Endodermal cell (in vitro differentiated cells): ENCODE measurements around the gene SPRING1. TPM values are rescaled to one million over a fixed set of nuclear protein-coding genes. Genes with fewer than 3 reads are reported as not detected.
"Not testable (repeated sequence)": the region's sequence is repeated elsewhere in the genome, so short reads cannot be mapped to it uniquely, and the experiment has no call there.

Source experiments
- DNase-seq: peaks from one replicate; pipeline ENCODE4 v3.0.0-alpha.2; 2017
- H3K27ac ChIP-seq: 2 replicates; pipeline ENCODE4 v1.5.1; 2013; ENCODE audit warnings: mild to moderate bottlenecking, low read depth, low read length, moderate library complexity
- H3K27me3 ChIP-seq: 2 replicates; pipeline ENCODE4 v1.6.1; 2013; ENCODE audit warnings: mild to moderate bottlenecking, low read length, moderate library complexity; ENCODE audit not compliant: insufficient read depth, control insufficient read depth, poor library complexity, severe bottlenecking
- H3K36me3 ChIP-seq: 2 replicates; pipeline ENCODE4 v1.7.0; 2013; ENCODE audit warnings: mild to moderate bottlenecking, low read length, moderate library complexity; ENCODE audit not compliant: control insufficient read depth, insufficient read depth
- H3K4me1 ChIP-seq: one replicate; pipeline ENCODE4 v1.7.0; 2013; ENCODE audit warnings: low read length; ENCODE audit not compliant: control insufficient read depth, insufficient read depth
- H3K4me3 ChIP-seq: 2 replicates; pipeline ENCODE4 v1.5.1; 2013; ENCODE audit warnings: mild to moderate bottlenecking, low read length, moderate library complexity
- H3K9ac ChIP-seq: 2 replicates; pipeline ENCODE4 v1.6.1; 2013; ENCODE audit warnings: mild to moderate bottlenecking, low read length, moderate library complexity; ENCODE audit not compliant: poor library complexity, severe bottlenecking; ENCODE audit errors: extremely low read depth
- H3K9me3 ChIP-seq: 2 replicates; pipeline ENCODE4 v1.6.1; 2013; ENCODE audit warnings: mild to moderate bottlenecking, low read length, moderate library complexity; ENCODE audit not compliant: control insufficient read depth
- H3K27ac Mint-ChIP-seq: 2 replicates; pipeline ENCODE4 v1.8.0; 2020; ENCODE audit warnings: mixed read lengths
- H3K27me3 Mint-ChIP-seq: 2 replicates; pipeline ENCODE4 v1.8.0; 2021; ENCODE audit warnings: mild to moderate bottlenecking, mixed read lengths; ENCODE audit not compliant: insufficient read depth
- H3K36me3 Mint-ChIP-seq: 2 replicates; pipeline ENCODE4 v1.8.0; 2020; ENCODE audit warnings: low read depth, mixed read lengths
- H3K4me1 Mint-ChIP-seq: 2 replicates; pipeline ENCODE4 v1.8.0; 2020; ENCODE audit warnings: mixed read lengths
- H3K4me3 Mint-ChIP-seq: 2 replicates; pipeline ENCODE4 v1.8.0; 2020; ENCODE audit warnings: mild to moderate bottlenecking, moderate library complexity, mixed read lengths
- H3K9me3 Mint-ChIP-seq: 2 replicates; pipeline ENCODE4 v1.8.0; 2020; ENCODE audit warnings: mild to moderate bottlenecking, mixed read lengths
- WGBS, 2 experiments: methylation state at CpG; one replicate each; pipeline versions ENCODE4 v1.1.5 to v1.1.7; 2013; ENCODE audit warnings: missing lambda C conversion rate in 2 of 2, mixed read lengths in 1 of 2; ENCODE audit not compliant: insufficient coverage in 1 of 2, insufficient read length in 1 of 2; 5-methylcytosine and 5-hydroxymethylcytosine counted together
- total RNA-seq, 2 donors: library from RNA; stranded (reverse); fragmentation: NEBNext Ultra II Directional in 1 of 2; extraction: Animal tissue kit (Norgen Biotek cat#: 25700) in 1 of 2; gene quantifications; 2 replicates in 1 of 2; 3 replicates in 1 of 2; pipeline ENCODE4 v1.2.1, GENCODE V29; 2021
- TF ChIP-seq, protein P1 (sequence below): fragments of 200-600 bp; sonication (generic); conservative IDR thresholded peaks from 2 replicates; pipeline ENCODE4 v1.5.0; 2021; ENCODE audit warnings: antibody characterized with exemption, mild to moderate bottlenecking

The SPRING1 gene
- total RNA-seq, 2 donors from 2014 or later, result 81.7 to 108 TPM

- Mint-ChIP-seq H3K27me3 (no peaks in the 10 kb centered on the region), H3K4me3 (no peak overlapping the region), H3K36me3 (peaks cover 46% of the 10 kb centered on the region), H3K9me3 (no peaks in the 10 kb centered on the region), H3K4me1 (peaks cover 15% of the 10 kb centered on the region), H3K27ac (no peak overlapping the region)
- WGBS, 2 experiments, result 94 to 98% methylated on average over 4 of the region's 4 CpGs
- no peak for DNase-seq
- Histone ChIP-seq H3K27ac (no peak overlapping the region), H3K4me1 (no peaks in the 10 kb centered on the region), H3K4me3 (no peak overlapping the region), H3K27me3 (no peaks in the 10 kb centered on the region), H3K9ac (no peak overlapping the region), H3K9me3 (no peaks in the 10 kb centered on the region), H3K36me3 (peaks cover 3% of the 10 kb centered on the region)
- TF ChIP-seq, protein P1, sequence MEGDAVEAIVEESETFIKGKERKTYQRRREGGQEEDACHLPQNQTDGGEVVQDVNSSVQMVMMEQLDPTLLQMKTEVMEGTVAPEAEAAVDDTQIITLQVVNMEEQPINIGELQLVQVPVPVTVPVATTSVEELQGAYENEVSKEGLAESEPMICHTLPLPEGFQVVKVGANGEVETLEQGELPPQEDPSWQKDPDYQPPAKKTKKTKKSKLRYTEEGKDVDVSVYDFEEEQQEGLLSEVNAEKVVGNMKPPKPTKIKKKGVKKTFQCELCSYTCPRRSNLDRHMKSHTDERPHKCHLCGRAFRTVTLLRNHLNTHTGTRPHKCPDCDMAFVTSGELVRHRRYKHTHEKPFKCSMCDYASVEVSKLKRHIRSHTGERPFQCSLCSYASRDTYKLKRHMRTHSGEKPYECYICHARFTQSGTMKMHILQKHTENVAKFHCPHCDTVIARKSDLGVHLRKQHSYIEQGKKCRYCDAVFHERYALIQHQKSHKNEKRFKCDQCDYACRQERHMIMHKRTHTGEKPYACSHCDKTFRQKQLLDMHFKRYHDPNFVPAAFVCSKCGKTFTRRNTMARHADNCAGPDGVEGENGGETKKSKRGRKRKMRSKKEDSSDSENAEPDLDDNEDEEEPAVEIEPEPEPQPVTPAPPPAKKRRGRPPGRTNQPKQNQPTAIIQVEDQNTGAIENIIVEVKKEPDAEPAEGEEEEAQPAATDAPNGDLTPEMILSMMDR, result no peak
These were observed 23.6 kb upstream of the SPRING1 start for GRCh38 chr12:116761499-116761898.

DNA sequence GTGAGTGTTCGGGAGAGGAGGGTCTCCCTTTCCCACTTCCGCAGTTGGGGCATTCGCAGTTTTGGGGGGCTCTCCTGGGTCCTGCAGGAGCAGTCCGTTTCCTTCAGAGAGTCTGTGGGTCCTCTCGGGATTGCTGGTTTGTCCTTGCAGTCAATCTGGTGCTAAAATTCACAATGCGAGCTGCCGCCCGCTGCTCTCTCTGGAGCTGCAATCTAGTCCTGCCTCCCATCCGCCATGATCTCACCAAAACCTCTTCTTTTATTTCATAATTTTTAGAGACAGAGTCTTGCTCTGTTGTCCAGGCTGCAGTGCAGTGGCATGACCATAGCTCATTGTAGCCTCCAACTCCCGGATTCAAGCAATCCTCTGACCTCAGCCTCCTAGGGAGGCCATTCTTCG is 22.8 kb upstream of the SPRING1 start:
- 97% methylated on average over 10 to 11 of the region's 11 CpGs for WGBS, 2 experiments
- Mint-ChIP-seq H3K9me3 (no peaks in the 10 kb centered on the region), H3K27me3 (no peaks in the 10 kb centered on the region), H3K36me3 (peaks cover 46% of the 10 kb centered on the region), H3K27ac (peak overlapping the region; percentile 89), H3K4me1 (peaks cover 15% of the 10 kb centered on the region), H3K4me3 (peak overlapping the region; percentile 43)
- Histone ChIP-seq H3K27ac (no peak overlapping the region), H3K27me3 (no peaks in the 10 kb centered on the region), H3K9ac (no peak overlapping the region), H3K4me1 (no peaks in the 10 kb centered on the region), H3K36me3 (no peaks in the 10 kb centered on the region), H3K4me3 (no peak overlapping the region), H3K9me3 (no peaks in the 10 kb centered on the region)
- TF ChIP-seq, protein P1, result no peak
- DNase-seq, result no peak

GRCh38 chr12:116759783-116760621 is 22.1 kb upstream of the SPRING1 start:
- Histone ChIP-seq H3K4me1 (no peaks in the 10 kb centered on the region), H3K27ac (no peak overlapping the region), H3K27me3 (no peaks in the 10 kb centered on the region), H3K36me3 (no peaks in the 10 kb centered on the region), H3K9ac (no peak overlapping the region), H3K4me3 (no peak overlapping the region), H3K9me3 (no peaks in the 10 kb centered on the region)
- H3K36me3 Mint-ChIP-seq, result peaks cover 48% of the 10 kb centered on the region
- 94 to 96% methylated on average over 8 to 22 of the region's 22 CpGs for WGBS, 2 experiments
- H3K27ac Mint-ChIP-seq, result peak overlapping the region; percentile 89
- peak; percentile 90 for DNase-seq
- TF ChIP-seq, protein P1, result peak; percentile 68
- peak overlapping the region; percentile 43 for H3K4me3 Mint-ChIP-seq
- H3K27me3 Mint-ChIP-seq, result no peaks in the 10 kb centered on the region
- H3K9me3 Mint-ChIP-seq, result no peaks in the 10 kb centered on the region
- peaks cover 17% of the 10 kb centered on the region for H3K4me1 Mint-ChIP-seq

- H3K4me1 Mint-ChIP-seq, result peaks cover 13% of the 10 kb centered on the region
- H3K27me3 ChIP-seq, H3K4me1 ChIP-seq, H3K9me3 ChIP-seq, H3K9ac ChIP-seq, H3K27ac ChIP-seq, H3K27me3 Mint-ChIP-seq, H3K4me3 ChIP-seq, H3K9me3 Mint-ChIP-seq, H3K27ac Mint-ChIP-seq, DNase-seq, H3K4me3 Mint-ChIP-seq: not testable (repeated sequence)
- peaks cover 12% of the 10 kb centered on the region for H3K36me3 ChIP-seq
- WGBS, 2 experiments, result no CpG with 5 or more reads among the region's 1 CpG
- peaks cover 42% of the 10 kb centered on the region for H3K36me3 Mint-ChIP-seq
These were observed 16.9 kb upstream of the SPRING1 start for GRCh38 chr12:116754783-116755182.

GRCh38 chr12:116754097-116754496 is 16.2 kb upstream of the SPRING1 start:
- H3K9me3 ChIP-seq, H3K4me1 Mint-ChIP-seq, H3K27ac Mint-ChIP-seq, H3K9me3 Mint-ChIP-seq, H3K27ac ChIP-seq, H3K27me3 ChIP-seq, H3K4me3 ChIP-seq, H3K4me1 ChIP-seq, DNase-seq, H3K27me3 Mint-ChIP-seq, H3K4me3 Mint-ChIP-seq, H3K9ac ChIP-seq: not testable (repeated sequence)
- 94 to 96% methylated on average over 3 to 5 of the region's 5 CpGs for WGBS, 2 experiments
- peaks cover 12% of the 10 kb centered on the region for H3K36me3 ChIP-seq
- H3K36me3 Mint-ChIP-seq, result peaks cover 35% of the 10 kb centered on the region
